K562 (cell line): ENCODE data around the gene MARK3. TPM values are rescaled to one million over a fixed set of nuclear protein-coding genes. Genes with fewer than 3 reads are reported as not detected.

Experiments
- ATAC-seq: fragments of 200-7000 bp; cut with Tn5 transposase; 3 replicates; pipeline ENCODE4 v1.9.1; 2020; ENCODE audit warnings: moderate library complexity
- BruUV-seq: library from RNA; stranded (reverse); fragments of 400-500 nt; replicated peaks from 2 replicates; lab custom pipeline; 2021; lab: Mats Ljungman, UMichigan
- CTCF ChIA-PET: fragments of 300-600 bp; formaldehyde crosslinking; extraction: SDS; loops from one replicate; lab custom pipeline; 2021; ENCODE audit warnings: low intra/inter-chr PET ratio; lab: Yijun Ruan, JAX
- POLR2A ChIA-PET: fragments of 300-600, 350-650 bp; sonication (Branson Sonifier 250); formaldehyde crosslinking; extraction: SDS; loops from one replicate; lab custom pipeline; 2021; ENCODE audit warnings: antibody characterized with exemption, inconsistent platforms; lab: Yijun Ruan, JAX
- DNase-seq, 4 experiments: peaks; one replicate each; pipeline versions ENCODE4 v3.0.0 to v3.0.0-alpha.2; 2011 to 2018; ENCODE audit warnings: low spot score in 3 of 4, mixed read lengths in 3 of 4; ENCODE audit errors: extremely low read depth in 1 of 4
- FAIRE-seq: peaks from 2 replicates; lab custom pipeline; 2011; peaks lifted over from hg19 to GRCh38; lab: Jason Lieb, UNC
- H2AFZ ChIP-seq: 2 replicates; pipeline ENCODE4 v1.6.0; 2011; ENCODE audit warnings: low read depth, low read length, control low read depth, inconsistent platforms
- H3K27ac ChIP-seq: fragments of 200-600 bp; 3 replicates; pipeline ENCODE4 v1.8.0; 2011; ENCODE audit warnings: low read depth, mild to moderate bottlenecking, control low read depth, inconsistent platforms, low read length, moderate library complexity, mixed read lengths; ENCODE audit errors: extremely low read depth
- H3K27me3 ChIP-seq, 2 experiments: fragments of 300-600 bp in 1 of 2; 2 replicates in 1 of 2; 3 replicates in 1 of 2; pipeline versions ENCODE4 v1.6.0 to v1.8.0; 2011; ENCODE audit warnings: inconsistent platforms in 2 of 2, low read length in 2 of 2, mild to moderate bottlenecking in 1 of 2, mixed read lengths in 1 of 2, moderate library complexity in 1 of 2; ENCODE audit not compliant: control insufficient read depth in 2 of 2, insufficient read depth in 2 of 2
- H3K36me3 ChIP-seq: fragments of 300-600 bp; 3 replicates; pipeline ENCODE4 v1.8.0; 2011; ENCODE audit warnings: mild to moderate bottlenecking, low read length, inconsistent platforms; ENCODE audit not compliant: control insufficient read depth, insufficient read depth
- H3K4me1 ChIP-seq, 2 experiments: fragments of 200-600 bp in 1 of 2; replicated peaks in 1 of 2; 2 replicates in 1 of 2; 3 replicates in 1 of 2; pipeline versions ENCODE4 v1.5.1 to v1.8.0; 2011; ENCODE audit warnings: inconsistent platforms in 2 of 2, low read length in 2 of 2, mild to moderate bottlenecking in 1 of 2, mixed read lengths in 1 of 2, moderate library complexity in 1 of 2; ENCODE audit not compliant: control insufficient read depth in 2 of 2, insufficient read depth in 2 of 2
- H3K4me2 ChIP-seq: 2 replicates; pipeline ENCODE4 v1.6.1; 2011; ENCODE audit warnings: low read length, control low read depth, inconsistent platforms, mixed read lengths; ENCODE audit not compliant: insufficient read depth
- H3K4me3 ChIP-seq: fragments of 200-600 bp; sonication (generic), shearing (Covaris generic); 2 replicates; pipeline ENCODE4 v1.5.1; 2016; ENCODE audit warnings: control low read depth, inconsistent platforms
- H3K79me2 ChIP-seq: fragments of 200-600 bp; 3 replicates; pipeline ENCODE4 v1.8.0; 2011; ENCODE audit warnings: low read length, inconsistent platforms; ENCODE audit not compliant: control insufficient read depth, insufficient read depth
- H3K9ac ChIP-seq, 2 experiments: 2 replicates each; pipeline versions ENCODE4 v1.6.0 to v1.6.1; 2011; ENCODE audit warnings: low read depth in 2 of 2, low read length in 2 of 2, control low read depth in 1 of 2, inconsistent platforms in 1 of 2, mild to moderate bottlenecking in 1 of 2, mixed read lengths in 1 of 2; ENCODE audit not compliant: insufficient read depth in 1 of 2
- H3K9me1 ChIP-seq: one replicate; pipeline ENCODE4 v1.6.0; 2011; ENCODE audit warnings: inconsistent platforms, mild to moderate bottlenecking, low read length, moderate library complexity; ENCODE audit not compliant: control insufficient read depth, insufficient read depth
- H3K9me3 ChIP-seq: replicated peaks from 2 replicates; pipeline ENCODE4 v1.5.1; 2011; ENCODE audit warnings: low read depth, low read length, inconsistent platforms; ENCODE audit not compliant: control insufficient read depth, insufficient read depth
- H4K20me1 ChIP-seq: replicated peaks from 2 replicates; pipeline ENCODE4 v1.6.1; 2011; ENCODE audit warnings: low read length, inconsistent platforms, mixed read lengths; ENCODE audit not compliant: control insufficient read depth, insufficient read depth
- CEBPB ChIP-seq: fragments of 450-650 bp; IDR thresholded peaks from 2 replicates; pipeline ENCODE4 v1.6.1; 2016; ENCODE audit warnings: missing genetic modification characterization, missing compliant biosample characterization
- CREB1 ChIP-seq, 2 experiments: sonication (generic) in 1 of 2; formaldehyde crosslinking in 1 of 2; IDR thresholded peaks; 2 replicates each; pipeline versions ENCODE4 v1.6.1 to v1.8.0; 2012 to 2022; ENCODE audit warnings: inconsistent platforms in 1 of 2, mild to moderate bottlenecking in 1 of 2, missing genetic modification reagents in 1 of 2, moderate library complexity in 1 of 2
- ELF4 ChIP-seq: fragments of 450-650 bp; formaldehyde crosslinking; IDR thresholded peaks from 2 replicates; pipeline ENCODE4 v1.4.0; 2022; ENCODE audit warnings: missing genetic modification characterization
- FOXK1 ChIP-seq: sonication (generic); formaldehyde crosslinking; IDR thresholded peaks from 2 replicates; pipeline ENCODE4 v1.8.0; 2022; ENCODE audit warnings: missing genetic modification reagents, mild to moderate bottlenecking, borderline replicate concordance
- HDAC6 ChIP-seq: IDR thresholded peaks from 2 replicates; pipeline ENCODE4 v1.6.1; 2012; ENCODE audit warnings: low read depth, mild to moderate bottlenecking, control low read depth, inconsistent platforms, low read length, moderate library complexity
- JUNB ChIP-seq: fragments of 450-650 bp; formaldehyde crosslinking; conservative IDR thresholded peaks from 2 replicates; pipeline ENCODE4 v1.4.0; 2020; ENCODE audit warnings: mild to moderate bottlenecking
- NFATC3 ChIP-seq: fragments of 450-650 bp; IDR thresholded peaks from 2 replicates; pipeline ENCODE4 v1.6.1; 2017; ENCODE audit warnings: mild to moderate bottlenecking
- NRF1 ChIP-seq, 2 experiments: fragments of 450-650 bp; IDR thresholded peaks in 1 of 2; conservative IDR thresholded peaks in 1 of 2; 2 replicates each; pipeline ENCODE4 v1.6.1; 2014; ENCODE audit warnings: mild to moderate bottlenecking in 2 of 2
- RBM14 ChIP-seq: fragments of 200-400 bp; formaldehyde crosslinking; IDR thresholded peaks from 2 replicates; pipeline ENCODE4 v1.6.1; 2018; ENCODE audit warnings: low read depth, mild to moderate bottlenecking, low read length, moderate library complexity, borderline replicate concordance; ENCODE audit not compliant: insufficient read depth
- SIN3A ChIP-seq, 2 experiments: fragments of 150-350 bp in 1 of 2; IDR thresholded peaks; 2 replicates each; pipeline ENCODE4 v1.6.1; 2011 to 2016; ENCODE audit warnings: borderline replicate concordance in 2 of 2, low read depth in 2 of 2, low read length in 2 of 2, mild to moderate bottlenecking in 2 of 2, moderate library complexity in 2 of 2; ENCODE audit not compliant: control insufficient read depth in 1 of 2
- ZNF184 ChIP-seq: sonication (generic); formaldehyde crosslinking; IDR thresholded peaks from 2 replicates; pipeline ENCODE4 v1.5.0; 2020; ENCODE audit warnings: missing genetic modification reagents
- ZNF785 ChIP-seq: fragments of 250-450 bp; sonication (Bioruptor Pico); IDR thresholded peaks from 2 replicates; pipeline ENCODE4 v1.4.0; 2020; ENCODE audit warnings: mild to moderate bottlenecking
- WGBS: fragments of 100-300 bp; shearing (Covaris generic); methylation state at CpG from one replicate; pipeline ENCODE4 v1.1.6; 2016; ENCODE audit warnings: low coverage, mixed read lengths; ENCODE audit not compliant: insufficient coverage; ENCODE audit errors: missing lambda C conversion rate; 5-methylcytosine and 5-hydroxymethylcytosine counted together
- in situ Hi-C: fragments of 300-500 bp; cut with MboI; formaldehyde crosslinking; loops from 4 replicates; pipeline ENCODE4 v1.15.0; 2018; ENCODE audit warnings: inconsistent platforms, mixed read lengths
- intact Hi-C: fragments of 100-400 bp; cut with micrococcal nuclease; formaldehyde crosslinking; loops from 2 replicates; pipeline ENCODE4 v1.14.2; 2022
- polyA plus RNA-seq, 8 experiments: library from polyadenylated mRNA; depleted of rRNA in 4 of 8; stranded (reverse) in 5 of 8; unstranded in 3 of 8; fragments of >200 nt; fragmentation: Nextera tagmentation in 2 of 8; fragmentation: Illumina TruSeq in 1 of 8; extraction: Ambion mirVana in 2 of 8; extraction: Trizol in 1 of 8; gene quantifications; 2 replicates each; pipeline versions ENCODE4 v1.2.1 to v1.2.3, GENCODE V29; 2011 to 2014; ENCODE audit warnings: inconsistent platforms in 1 of 8, missing spikeins in 1 of 8
- total RNA-seq, 7 experiments: library from RNA; depleted of rRNA in 6 of 7; stranded (reverse); fragments of >200 nt in 6 of 7; fragmentation: Illumina TruSeq in 2 of 7; extraction: Trizol in 2 of 7; gene quantifications; 2 replicates each; pipeline versions ENCODE4 v1.2.1 to v1.2.3, GENCODE V29; 2011 to 2021; ENCODE audit warnings: low replicate concordance in 1 of 7
- TF ChIP-seq, protein P1 (sequence below): sonication (generic); formaldehyde crosslinking; IDR thresholded peaks from 2 replicates; pipeline ENCODE4 v1.8.1; 2023; ENCODE audit warnings: mild to moderate bottlenecking, missing genetic modification reagents

Gene MARK3
- total and polyA plus RNA-seq, 9 of the 15 experiments (the other 6 are each of a cell fraction or from before 2014, with no cell fraction given), result 10.1 to 68.7 (median 56.3) TPM

DNA sequence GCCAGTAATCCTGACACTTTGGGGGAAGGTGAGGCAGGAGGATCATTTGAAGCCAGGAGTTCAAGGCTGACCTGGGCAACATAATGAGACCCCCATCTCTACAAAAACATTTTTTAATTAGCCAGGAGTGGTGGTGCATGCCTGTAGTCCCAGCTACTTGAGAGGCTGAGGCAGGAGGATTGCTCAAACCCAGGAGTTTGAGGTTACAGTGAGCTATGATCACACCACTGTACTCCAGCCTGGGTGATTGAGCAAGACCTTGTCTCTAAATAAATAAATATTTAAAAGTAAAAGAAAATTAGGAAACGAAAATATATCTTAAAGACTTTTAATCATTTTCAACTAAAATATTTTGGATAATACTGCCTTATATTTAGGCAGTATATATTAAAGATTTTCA lies 111.6 kb downstream of the MARK3 start:
- H3K79me2 ChIP-seq, result peaks cover 7% of the 10 kb centered on the region; the same call in 1 of the 3 replicates
- peaks cover 3 to 4% of the 10 kb centered on the region in 2 experiments; a peak in 4 of 5 replicates for H3K4me1 ChIP-seq
- BruUV-seq, result no TSS peak
- H2AFZ ChIP-seq, result no peak overlapping the region
- no peak overlapping the region for H3K4me3 ChIP-seq
- ATAC-seq (no peak), FAIRE-seq (no peak), DNase-seq (no peak)
- in situ Hi-C loops, result no loop called here
- POLR2A ChIA-PET, result interaction anchor here (0.6 kb wide), 1 partner anchor 364 kb away, joined by 3 read pairs; no protein-coding TSS in a partner anchor
- CTCF ChIA-PET, result no interaction called here
- no peaks in the 10 kb centered on the region for H3K27me3 ChIP-seq
- H3K9me1 ChIP-seq, result no peaks in the 10 kb centered on the region
- H3K27ac ChIP-seq, result no peak overlapping the region
- no peak overlapping the region for H3K4me2 ChIP-seq
- H3K9me3 ChIP-seq, result no peaks in the 10 kb centered on the region
- WGBS, result 0% methylated on average over 1 of the region's 1 CpG
- no peak overlapping the region for H3K9ac ChIP-seq
- TF ChIP-seq FOXK1 (CRISPR knock-in tag) (no peak), CEBPB (tag) (0 out of 2 replicates have a peak, but pooled peaks have one; percentile 32)
- H4K20me1 ChIP-seq, result peaks cover 3% of the 10 kb centered on the region; the same call in 1 of the 2 replicates
- intact Hi-C loops, result no loop called here
- H3K36me3 ChIP-seq, result peaks cover 65% of the 10 kb centered on the region

GRCh38 chr14:103499709-103500108 lies 114.5 kb downstream of the MARK3 start:
- no peaks in the 10 kb centered on the region for H3K9me3 ChIP-seq
- POLR2A ChIA-PET, result interaction anchor here (1.3 kb wide), 1 partner anchor 10 kb away, joined by 3 read pairs; no protein-coding TSS in a partner anchor
- TF ChIP-seq ZNF184 (CRISPR knock-in tag) (no peak), RBM14 (no peak), NRF1 (conservative IDR thresholded peaks at IDR 0.05 in 1 of 2, IDR thresholded peaks at IDR 0.05 in 1 of 2) (no peak), JUNB (CRISPR knock-in tag) (no peak), ELF4 (CRISPR knock-in tag) (no peak), NFATC3 (no peak), HDAC6 (no peak), CREB1 (IDR thresholded peaks at IDR 0.05) (no peak), CREB1 (CRISPR knock-in tag; IDR thresholded peaks at IDR 0.05) (no peak), SIN3A (IDR thresholded peaks at IDR 0.05; ENCODE audit: borderline replicate concordance in 2 of 2, control insufficient read depth in 1 of 2, low read depth in 2 of 2, low read length in 2 of 2) (no peak), ZNF785 (no peak)
- TF ChIP-seq, protein P1, sequence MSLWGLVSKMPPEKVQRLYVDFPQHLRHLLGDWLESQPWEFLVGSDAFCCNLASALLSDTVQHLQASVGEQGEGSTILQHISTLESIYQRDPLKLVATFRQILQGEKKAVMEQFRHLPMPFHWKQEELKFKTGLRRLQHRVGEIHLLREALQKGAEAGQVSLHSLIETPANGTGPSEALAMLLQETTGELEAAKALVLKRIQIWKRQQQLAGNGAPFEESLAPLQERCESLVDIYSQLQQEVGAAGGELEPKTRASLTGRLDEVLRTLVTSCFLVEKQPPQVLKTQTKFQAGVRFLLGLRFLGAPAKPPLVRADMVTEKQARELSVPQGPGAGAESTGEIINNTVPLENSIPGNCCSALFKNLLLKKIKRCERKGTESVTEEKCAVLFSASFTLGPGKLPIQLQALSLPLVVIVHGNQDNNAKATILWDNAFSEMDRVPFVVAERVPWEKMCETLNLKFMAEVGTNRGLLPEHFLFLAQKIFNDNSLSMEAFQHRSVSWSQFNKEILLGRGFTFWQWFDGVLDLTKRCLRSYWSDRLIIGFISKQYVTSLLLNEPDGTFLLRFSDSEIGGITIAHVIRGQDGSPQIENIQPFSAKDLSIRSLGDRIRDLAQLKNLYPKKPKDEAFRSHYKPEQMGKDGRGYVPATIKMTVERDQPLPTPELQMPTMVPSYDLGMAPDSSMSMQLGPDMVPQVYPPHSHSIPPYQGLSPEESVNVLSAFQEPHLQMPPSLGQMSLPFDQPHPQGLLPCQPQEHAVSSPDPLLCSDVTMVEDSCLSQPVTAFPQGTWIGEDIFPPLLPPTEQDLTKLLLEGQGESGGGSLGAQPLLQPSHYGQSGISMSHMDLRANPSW (CRISPR knock-in tag), result no peak

More at GRCh38 chr14:103499709-103500108, 114.5 kb downstream of the MARK3 start:
- Histone ChIP-seq H2AFZ (no peak overlapping the region), H3K9me1 (no peaks in the 10 kb centered on the region), H3K9ac (no peak overlapping the region), H3K36me3 (peaks cover 78% of the 10 kb centered on the region), H4K20me1 (peaks cover 3% of the 10 kb centered on the region; the same call in 1 of the 2 replicates), H3K27me3 (no peaks in the 10 kb centered on the region), H3K79me2 (peaks cover 7% of the 10 kb centered on the region; the same call in 1 of the 3 replicates), H3K4me1 (peaks cover 3 to 4% of the 10 kb centered on the region in 2 experiments; a peak in 4 of 5 replicates), H3K4me3 (no peak overlapping the region), H3K27ac (no peak overlapping the region), H3K4me2 (no peak overlapping the region)
- intact Hi-C loops, result loop anchor here (5.0 kb wide), 1 partner anchor 48 kb away; no protein-coding TSS in a partner anchor
- in situ Hi-C loops, result no loop called here
- WGBS, result 62% methylated on average over 10 of the region's 10 CpGs
- CTCF ChIA-PET, result interaction anchor here (1.3 kb wide), 1 partner anchor 47 kb away, joined by 7 read pairs; no protein-coding TSS in a partner anchor
- ATAC-seq (peak; percentile 63), DNase-seq (no peak), FAIRE-seq (no peak)
- no TSS peak for BruUV-seq
